ENCODE results near the gene RPGRIP1.

The RPGRIP1 gene

GRCh38 chr14:21279783-21280182 lies at the start of gene RPGRIP1:
Gene RPGRIP1, plus strand, starts transcription at chr14:21280083. Its CDS starts 7,894 bp downstream, at chr14:21287977.
- Histone ChIP-seq H3K9me3 (ENCODE audit: control insufficient read depth, insufficient read depth, low read length) (no peaks in the 10 kb centered on the region), H3K4me1 (ENCODE audit: control insufficient read depth, insufficient read depth, low read length) (no peaks in the 10 kb centered on the region), H3K4me3 (ENCODE audit: low read depth, low read length) (no peak within 1 kb of the TSS), H3K27ac (ENCODE audit: low read depth, low read length) (no peak within 1 kb of the TSS), H3K9ac (ENCODE audit: low read depth, low read length) (no peak within 1 kb of the TSS), H3K36me3 (ENCODE audit: control insufficient read depth, insufficient read depth, low read length) (no peaks in the 10 kb centered on the region), H3K27me3 (ENCODE audit: control insufficient read depth, insufficient read depth, low read length) (no peaks in the 10 kb centered on the region)

DNA sequence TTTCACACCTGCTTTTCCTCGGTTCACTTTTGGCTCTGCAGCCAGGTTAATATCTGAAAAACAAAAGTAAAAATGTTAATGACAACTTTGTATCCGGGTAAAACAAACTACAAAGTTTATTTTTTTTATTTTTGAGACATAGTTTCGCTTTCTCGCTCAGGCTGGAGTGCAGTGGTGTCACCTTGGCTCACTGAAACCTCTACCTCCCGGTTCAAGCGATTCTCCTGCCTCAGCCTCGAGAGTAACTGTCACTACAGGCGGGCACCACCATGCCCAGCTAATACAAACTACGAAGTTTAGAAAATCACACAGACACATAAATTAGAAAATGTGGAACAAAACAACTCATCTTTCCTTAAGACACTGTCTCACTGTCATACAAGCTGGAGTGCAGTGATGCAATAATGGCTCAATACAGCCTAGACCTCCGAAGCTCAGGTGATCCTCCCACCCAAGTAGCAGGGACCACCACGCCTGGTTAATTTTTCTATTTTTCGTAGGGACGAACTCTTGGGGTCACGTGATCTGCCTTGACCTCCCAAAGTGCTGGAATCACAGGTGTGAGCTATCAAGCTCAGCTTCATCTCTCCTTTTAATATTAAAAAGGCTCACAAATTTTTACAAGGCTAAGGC lies 48.7 kb upstream of the RPGRIP1 start:
- H3K36me3 ChIP-seq (ENCODE audit: control insufficient read depth, insufficient read depth, low read length) = peaks cover 100% of the 10 kb centered on the region
- no peaks in the 10 kb centered on the region for H3K9me3 ChIP-seq (ENCODE audit: control insufficient read depth, insufficient read depth, low read length)
- peaks cover 5% of the 10 kb centered on the region; the same call in 1 of the 2 replicates for H3K4me1 ChIP-seq (ENCODE audit: control insufficient read depth, insufficient read depth, low read length)
- H3K4me3 ChIP-seq (ENCODE audit: low read depth, low read length) = no peak overlapping the region
- no peak overlapping the region for H3K9ac ChIP-seq (ENCODE audit: low read depth, low read length)
- no peaks in the 10 kb centered on the region for H3K27me3 ChIP-seq (ENCODE audit: control insufficient read depth, insufficient read depth, low read length)
- H3K27ac ChIP-seq (ENCODE audit: low read depth, low read length) = no peak overlapping the region

GRCh38 chr14:21233457-21234076 lies 46.3 kb upstream of the RPGRIP1 start:
- no peaks in the 10 kb centered on the region for H3K27me3 ChIP-seq (ENCODE audit: control insufficient read depth, insufficient read depth, low read length)
- H3K9ac ChIP-seq (ENCODE audit: low read depth, low read length) = no peak overlapping the region
- peak overlapping the region; percentile 38 for H3K27ac ChIP-seq (ENCODE audit: low read depth, low read length)
- no peaks in the 10 kb centered on the region for H3K4me1 ChIP-seq (ENCODE audit: control insufficient read depth, insufficient read depth, low read length)
- H3K9me3 ChIP-seq (ENCODE audit: control insufficient read depth, insufficient read depth, low read length) = no peaks in the 10 kb centered on the region
- peaks cover 100% of the 10 kb centered on the region for H3K36me3 ChIP-seq (ENCODE audit: control insufficient read depth, insufficient read depth, low read length)
- no peak overlapping the region for H3K4me3 ChIP-seq (ENCODE audit: low read depth, low read length)

- no peaks in the 10 kb centered on the region for H3K27me3 ChIP-seq (ENCODE audit: control insufficient read depth, insufficient read depth, low read length)
- H3K4me3 ChIP-seq (ENCODE audit: low read depth, low read length) = no peak overlapping the region
- peaks cover 100% of the 10 kb centered on the region for H3K36me3 ChIP-seq (ENCODE audit: control insufficient read depth, insufficient read depth, low read length)
- no peaks in the 10 kb centered on the region for H3K4me1 ChIP-seq (ENCODE audit: control insufficient read depth, insufficient read depth, low read length)
- H3K9ac ChIP-seq (ENCODE audit: low read depth, low read length) = no peak overlapping the region
- H3K27ac ChIP-seq (ENCODE audit: low read depth, low read length) = peak overlapping the region; percentile 38
- no peaks in the 10 kb centered on the region for H3K9me3 ChIP-seq (ENCODE audit: control insufficient read depth, insufficient read depth, low read length)
Observed at GRCh38 chr14:21234112-21234511, 45.8 kb upstream of the RPGRIP1 start.

DNA sequence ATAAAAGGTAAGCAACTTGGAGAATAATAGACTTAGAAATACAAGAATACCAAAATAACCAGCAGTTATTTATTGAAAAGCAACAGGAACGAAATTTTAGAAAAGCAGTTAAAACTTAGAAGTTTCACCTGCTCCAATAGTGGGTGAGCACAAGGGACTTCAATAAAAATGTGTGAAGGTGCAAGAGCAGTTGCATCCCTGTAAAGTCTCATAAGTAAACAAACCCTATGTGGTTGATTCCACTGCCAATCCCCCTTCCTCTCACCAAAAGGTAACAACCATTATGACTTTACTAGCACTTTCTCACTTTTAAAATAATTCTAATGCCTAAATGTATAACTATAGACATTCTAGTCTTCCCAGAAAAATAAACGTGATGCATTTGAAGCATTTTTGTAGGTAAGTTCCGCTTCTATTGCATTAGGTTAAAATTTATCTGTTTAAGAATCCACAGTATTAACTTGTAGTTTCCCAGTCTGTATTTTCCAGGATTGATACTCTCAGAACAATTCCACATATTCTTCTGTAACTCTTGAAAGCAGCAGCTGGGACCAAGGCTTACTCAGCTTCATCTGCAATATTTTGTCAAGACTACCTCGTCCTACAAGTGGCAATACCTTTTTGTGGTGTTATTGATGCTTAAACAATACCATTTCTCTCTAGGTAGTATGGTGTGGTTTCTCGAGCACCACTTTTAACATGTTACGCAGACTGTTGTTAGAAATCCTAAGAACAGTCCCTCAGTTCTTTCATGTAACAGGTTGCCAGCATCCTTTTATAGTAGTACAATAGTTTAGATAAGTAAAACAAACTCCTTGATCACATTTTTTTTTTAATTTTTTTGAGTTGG lies 42.7 kb upstream of the RPGRIP1 start:
- H3K4me1 ChIP-seq (ENCODE audit: control insufficient read depth, insufficient read depth, low read length) = no peaks in the 10 kb centered on the region
- H3K4me3 ChIP-seq (ENCODE audit: low read depth, low read length) = no peak overlapping the region
- no peaks in the 10 kb centered on the region for H3K9me3 ChIP-seq (ENCODE audit: control insufficient read depth, insufficient read depth, low read length)
- peaks cover 100% of the 10 kb centered on the region for H3K36me3 ChIP-seq (ENCODE audit: control insufficient read depth, insufficient read depth, low read length)
- H3K27me3 ChIP-seq (ENCODE audit: control insufficient read depth, insufficient read depth, low read length) = no peaks in the 10 kb centered on the region
- peak overlapping the region; percentile 41 for H3K27ac ChIP-seq (ENCODE audit: low read depth, low read length)
- H3K9ac ChIP-seq (ENCODE audit: low read depth, low read length) = no peak overlapping the region

- Histone ChIP-seq H3K36me3 (ENCODE audit: control insufficient read depth, insufficient read depth, low read length) (peaks cover 100% of the 10 kb centered on the region), H3K4me3 (ENCODE audit: low read depth, low read length) (no peak overlapping the region), H3K4me1 (ENCODE audit: control insufficient read depth, insufficient read depth, low read length) (no peaks in the 10 kb centered on the region), H3K27ac (ENCODE audit: low read depth, low read length) (no peak overlapping the region), H3K9ac (ENCODE audit: low read depth, low read length) (no peak overlapping the region), H3K27me3 (ENCODE audit: control insufficient read depth, insufficient read depth, low read length) (no peaks in the 10 kb centered on the region), H3K9me3 (ENCODE audit: control insufficient read depth, insufficient read depth, low read length) (no peaks in the 10 kb centered on the region)
Observed at GRCh38 chr14:21238823-21239518, 40.9 kb upstream of the RPGRIP1 start.

- Histone ChIP-seq H3K27ac (ENCODE audit: low read depth, low read length) (no peak overlapping the region), H3K4me1 (ENCODE audit: control insufficient read depth, insufficient read depth, low read length) (no peaks in the 10 kb centered on the region), H3K4me3 (ENCODE audit: low read depth, low read length) (no peak overlapping the region), H3K36me3 (ENCODE audit: control insufficient read depth, insufficient read depth, low read length) (peaks cover 100% of the 10 kb centered on the region), H3K27me3 (ENCODE audit: control insufficient read depth, insufficient read depth, low read length) (no peaks in the 10 kb centered on the region), H3K9me3 (ENCODE audit: control insufficient read depth, insufficient read depth, low read length) (no peaks in the 10 kb centered on the region), H3K9ac (ENCODE audit: low read depth, low read length) (no peak overlapping the region)
Observed at GRCh38 chr14:21240417-21240816, 39.5 kb upstream of the RPGRIP1 start.

DNA sequence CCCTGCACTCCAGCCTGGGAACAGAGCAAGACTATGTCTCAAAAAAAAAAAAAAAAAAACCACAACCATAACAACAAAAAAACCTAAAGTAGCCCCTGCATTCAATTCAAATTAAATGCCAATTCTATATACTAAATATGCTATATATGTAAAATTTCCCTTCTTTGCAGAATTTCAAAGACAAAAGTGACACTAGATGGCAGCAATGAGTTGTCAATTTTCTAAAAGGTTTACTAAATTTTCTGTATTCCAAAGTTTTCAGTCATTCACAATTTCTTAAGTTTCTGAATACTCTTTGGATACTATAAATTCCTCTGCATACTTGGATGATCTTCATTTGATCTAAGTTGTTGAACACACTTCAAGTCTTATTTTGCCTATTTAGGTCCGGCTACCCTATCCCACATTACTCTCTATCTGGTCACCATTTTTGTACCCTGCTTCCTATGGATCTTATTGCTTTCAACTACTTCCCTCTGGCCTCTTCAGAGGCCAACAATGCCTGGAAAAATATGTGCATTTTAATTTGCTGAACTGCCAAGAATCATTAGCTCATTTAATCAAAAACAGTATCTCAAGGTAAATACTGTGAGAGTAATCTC lies 38.6 kb upstream of the RPGRIP1 start:
- Histone ChIP-seq H3K9ac (ENCODE audit: low read depth, low read length) (no peak overlapping the region), H3K27me3 (ENCODE audit: control insufficient read depth, insufficient read depth, low read length) (no peaks in the 10 kb centered on the region), H3K4me1 (ENCODE audit: control insufficient read depth, insufficient read depth, low read length) (no peaks in the 10 kb centered on the region), H3K4me3 (ENCODE audit: low read depth, low read length) (no peak overlapping the region), H3K27ac (ENCODE audit: low read depth, low read length) (peak overlapping the region; percentile 26), H3K9me3 (ENCODE audit: control insufficient read depth, insufficient read depth, low read length) (no peaks in the 10 kb centered on the region), H3K36me3 (ENCODE audit: control insufficient read depth, insufficient read depth, low read length) (peaks cover 99% of the 10 kb centered on the region)

DNA sequence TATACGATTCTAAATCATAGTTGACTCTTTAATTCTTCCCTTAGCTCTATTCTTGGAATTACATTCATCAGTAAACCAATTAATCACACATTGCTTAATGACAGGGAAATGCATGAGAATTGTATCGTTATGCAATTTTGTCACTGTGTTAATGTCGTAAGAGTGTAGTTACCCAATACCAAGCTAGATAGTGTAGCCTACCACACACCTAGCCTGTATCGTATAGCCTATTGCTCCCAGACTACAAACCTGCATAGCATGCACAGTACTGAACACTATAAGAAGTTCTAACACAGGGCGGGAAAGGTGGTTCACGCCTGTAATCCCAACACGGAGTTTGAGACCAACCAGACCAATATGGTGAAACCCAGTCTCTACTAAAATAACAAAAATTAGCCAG lies 35.3 kb upstream of the RPGRIP1 start:
- Histone ChIP-seq H3K4me3 (ENCODE audit: low read depth, low read length) (no peak overlapping the region), H3K27ac (ENCODE audit: low read depth, low read length) (peak overlapping the region; percentile 8), H3K36me3 (ENCODE audit: control insufficient read depth, insufficient read depth, low read length) (peaks cover 98% of the 10 kb centered on the region), H3K27me3 (ENCODE audit: control insufficient read depth, insufficient read depth, low read length) (no peaks in the 10 kb centered on the region), H3K9me3 (ENCODE audit: control insufficient read depth, insufficient read depth, low read length) (no peaks in the 10 kb centered on the region), H3K9ac (ENCODE audit: low read depth, low read length) (no peak overlapping the region), H3K4me1 (ENCODE audit: control insufficient read depth, insufficient read depth, low read length) (no peaks in the 10 kb centered on the region)

GRCh38 chr14:21245813-21246212 lies 34.1 kb upstream of the RPGRIP1 start:
- Histone ChIP-seq H3K27ac (ENCODE audit: low read depth, low read length) (no peak overlapping the region), H3K4me3 (ENCODE audit: low read depth, low read length) (no peak overlapping the region), H3K27me3 (ENCODE audit: control insufficient read depth, insufficient read depth, low read length) (no peaks in the 10 kb centered on the region), H3K36me3 (ENCODE audit: control insufficient read depth, insufficient read depth, low read length) (peaks cover 98% of the 10 kb centered on the region), H3K4me1 (ENCODE audit: control insufficient read depth, insufficient read depth, low read length) (no peaks in the 10 kb centered on the region), H3K9me3 (ENCODE audit: control insufficient read depth, insufficient read depth, low read length) (no peaks in the 10 kb centered on the region), H3K9ac (ENCODE audit: low read depth, low read length) (no peak overlapping the region)
